Uterus (tissue), 2 donors: ENCODE data around the gene HOATZ.

Experiments
- POLR2A ChIP-seq, 2 donors: fragments of 450-650 bp; IDR thresholded peaks; one replicate each; pipeline ENCODE4 v1.6.1; 2016; ENCODE audit warnings: antibody characterized with exemption in 2 of 2, mild to moderate bottlenecking in 1 of 2, moderate library complexity in 1 of 2
- TF ChIP-seq, protein P1 (sequence below), 4 experiments: fragments of 200-600 bp in 2 of 4; fragments of 450-650 bp in 2 of 4; sonication (generic) in 2 of 4; IDR thresholded peaks; one replicate each; pipeline ENCODE4 v1.5.1; 2016 to 2019; ENCODE audit warnings: antibody characterized with exemption in 4 of 4, mild to moderate bottlenecking in 2 of 4, moderate library complexity in 1 of 4

DNA sequence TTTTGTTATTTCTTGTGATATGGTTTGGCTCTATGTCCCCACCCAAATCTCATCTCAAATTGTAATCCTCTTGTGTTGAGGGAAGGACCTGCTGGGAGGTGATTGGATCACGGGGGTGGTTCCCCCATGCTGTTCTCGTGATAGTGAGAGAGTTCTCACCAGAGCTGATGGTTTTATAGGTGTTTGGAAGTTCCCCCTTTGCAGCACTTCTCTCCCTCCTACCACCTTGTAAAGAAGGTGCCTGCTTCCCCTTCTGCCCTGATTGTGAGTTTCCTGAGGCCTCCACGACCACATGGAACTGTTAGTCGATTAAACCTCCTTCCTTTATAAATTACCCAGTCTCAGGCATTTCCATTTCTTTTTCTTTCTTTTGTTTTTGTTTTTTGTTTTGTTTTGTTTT lies 63.2 kb downstream of the HOATZ start:
- TF ChIP-seq, protein P1, sequence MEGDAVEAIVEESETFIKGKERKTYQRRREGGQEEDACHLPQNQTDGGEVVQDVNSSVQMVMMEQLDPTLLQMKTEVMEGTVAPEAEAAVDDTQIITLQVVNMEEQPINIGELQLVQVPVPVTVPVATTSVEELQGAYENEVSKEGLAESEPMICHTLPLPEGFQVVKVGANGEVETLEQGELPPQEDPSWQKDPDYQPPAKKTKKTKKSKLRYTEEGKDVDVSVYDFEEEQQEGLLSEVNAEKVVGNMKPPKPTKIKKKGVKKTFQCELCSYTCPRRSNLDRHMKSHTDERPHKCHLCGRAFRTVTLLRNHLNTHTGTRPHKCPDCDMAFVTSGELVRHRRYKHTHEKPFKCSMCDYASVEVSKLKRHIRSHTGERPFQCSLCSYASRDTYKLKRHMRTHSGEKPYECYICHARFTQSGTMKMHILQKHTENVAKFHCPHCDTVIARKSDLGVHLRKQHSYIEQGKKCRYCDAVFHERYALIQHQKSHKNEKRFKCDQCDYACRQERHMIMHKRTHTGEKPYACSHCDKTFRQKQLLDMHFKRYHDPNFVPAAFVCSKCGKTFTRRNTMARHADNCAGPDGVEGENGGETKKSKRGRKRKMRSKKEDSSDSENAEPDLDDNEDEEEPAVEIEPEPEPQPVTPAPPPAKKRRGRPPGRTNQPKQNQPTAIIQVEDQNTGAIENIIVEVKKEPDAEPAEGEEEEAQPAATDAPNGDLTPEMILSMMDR (IDR thresholded peaks at IDR 0.05): no peak
- TF ChIP-seq POLR2A (IDR thresholded peaks at IDR 0.05): no peak
